Tibial artery (tissue), 4 donors: Measurements from ENCODE around the gene ATXN3L.

Experiments used
- DNase-seq, 2 donors: peaks; one replicate each; pipeline ENCODE4 v3.0.0-alpha.2; 2019
- H3K27ac ChIP-seq, 2 donors: fragments of 200-600 bp; sonication (generic) in 1 of 2; 1 replicate in 1 of 2; 2 replicates in 1 of 2; pipeline ENCODE4 v1.5.1; 2018 to 2019; ENCODE audit warnings: mild to moderate bottlenecking in 1 of 2
- H3K27me3 ChIP-seq, 2 donors: fragments of 200-600 bp; sonication (generic) in 1 of 2; one replicate each; pipeline versions ENCODE4 v1.5.1 to v1.6.0; 2016 to 2019
- H3K36me3 ChIP-seq, 3 donors: fragments of 200-600 bp; sonication (generic) in 2 of 3; one replicate each; pipeline ENCODE4 v1.5.1; 2016 to 2019; ENCODE audit warnings: mild to moderate bottlenecking in 2 of 3
- H3K4me1 ChIP-seq, 4 donors: fragments of 200-600 bp; sonication (generic) in 2 of 4; 1 replicate in 3 of 4; 2 replicates in 1 of 4; pipeline ENCODE4 v1.5.1; 2016 to 2019
- H3K4me3 ChIP-seq, 2 donors: fragments of 200-600 bp; sonication (generic) in 1 of 2; 1 replicate in 1 of 2; 2 replicates in 1 of 2; pipeline ENCODE4 v1.5.1; 2018 to 2019; ENCODE audit warnings: mild to moderate bottlenecking in 2 of 2
- H3K9me3 ChIP-seq, 3 donors: fragments of 200-600 bp; sonication (generic) in 1 of 3; one replicate each; pipeline ENCODE4 v1.5.1; 2016 to 2019
- CTCF ChIP-seq, 2 experiments: fragments of 200-600 bp in 1 of 2; fragments of 450-650 bp in 1 of 2; IDR thresholded peaks; one replicate each; pipeline ENCODE4 v1.5.1; 2017 to 2019; ENCODE audit warnings: antibody characterized with exemption in 2 of 2, mild to moderate bottlenecking in 1 of 2, moderate library complexity in 1 of 2
- intact Hi-C: fragments of 100-400 bp; cut with DNase I; formaldehyde crosslinking; loops from one replicate; pipeline ENCODE4 v1.15.0; 2023; ENCODE audit warnings: low total_unique reads

Gene ATXN3L

GRCh38 chrX:13293700-13294099 lies 26.2 kb downstream of the ATXN3L start:
- DNase-seq = no peak
- Histone ChIP-seq H3K27ac (no peak overlapping the region), H3K27me3 (no peaks in the 10 kb centered on the region), H3K9me3 (no peaks in the 10 kb centered on the region), H3K36me3 (no peaks in the 10 kb centered on the region), H3K4me3 (no peak overlapping the region), H3K4me1 (no peaks in the 10 kb centered on the region)
- TF ChIP-seq CTCF (IDR thresholded peaks at IDR 0.05) = no peak
- intact Hi-C loops = no loop called here

- Histone ChIP-seq H3K36me3 (no peaks in the 10 kb centered on the region), H3K27me3 (no peaks in the 10 kb centered on the region), H3K27ac (no peak overlapping the region), H3K9me3 (no peaks in the 10 kb centered on the region), H3K4me1 (no peaks in the 10 kb centered on the region), H3K4me3 (no peak overlapping the region)
- DNase-seq = no peak
- intact Hi-C loops = no loop called here
- TF ChIP-seq CTCF (IDR thresholded peaks at IDR 0.05) = no peak
Measured at GRCh38 chrX:13290891-13291614, 28.8 kb downstream of the ATXN3L start.

GRCh38 chrX:13288671-13289070 lies 31.2 kb downstream of the ATXN3L start:
- no peak for DNase-seq
- no peaks in the 10 kb centered on the region for H3K36me3 ChIP-seq
- intact Hi-C loops = no loop called here
- peaks cover 0 to 5% (median 4%) of the 10 kb centered on the region in 3 donors for H3K9me3 ChIP-seq
- H3K27me3 ChIP-seq = no peaks in the 10 kb centered on the region
- no peak overlapping the region for H3K27ac ChIP-seq
- no peak overlapping the region for H3K4me3 ChIP-seq
- no peak for TF ChIP-seq CTCF (IDR thresholded peaks at IDR 0.05)
- no peaks in the 10 kb centered on the region for H3K4me1 ChIP-seq

GRCh38 chrX:13287816-13288215 lies 32.0 kb downstream of the ATXN3L start:
- no peaks in the 10 kb centered on the region for H3K4me1 ChIP-seq
- H3K27ac ChIP-seq = no peak overlapping the region
- no peak for TF ChIP-seq CTCF (IDR thresholded peaks at IDR 0.05)
- intact Hi-C loops = no loop called here
- DNase-seq = no peak
- H3K9me3 ChIP-seq = peaks cover 0 to 5% (median 4%) of the 10 kb centered on the region in 3 donors
- H3K4me3 ChIP-seq = no peak overlapping the region
- H3K27me3 ChIP-seq = no peaks in the 10 kb centered on the region
- no peaks in the 10 kb centered on the region for H3K36me3 ChIP-seq

- TF ChIP-seq CTCF (IDR thresholded peaks at IDR 0.05) = no peak
- H3K4me3 ChIP-seq = no peak overlapping the region
- H3K4me1 ChIP-seq = no peaks in the 10 kb centered on the region
- no peaks in the 10 kb centered on the region for H3K36me3 ChIP-seq
- intact Hi-C loops = no loop called here
- H3K9me3 ChIP-seq = peaks cover 0 to 5% (median 4%) of the 10 kb centered on the region in 3 donors
- DNase-seq = no peak
- H3K27me3 ChIP-seq = no peaks in the 10 kb centered on the region
- no peak overlapping the region for H3K27ac ChIP-seq
Measured at GRCh38 chrX:13285693-13286092, 34.2 kb downstream of the ATXN3L start.
